Esophagus squamous epithelium (tissue), 4 donors: ENCODE data around the gene SNX21.

Source experiments
- CTCF ChIP-seq, 6 experiments: fragments of 450-650 bp in 4 of 6; fragments of 200-600 bp in 2 of 6; sonication (generic) in 2 of 6; IDR thresholded peaks; one replicate each; pipeline ENCODE4 v1.5.1; 2016 to 2019; ENCODE audit warnings: antibody characterized with exemption in 6 of 6, mild to moderate bottlenecking in 4 of 6, moderate library complexity in 4 of 6
- POLR2A ChIP-seq, 4 donors: fragments of 450-650 bp; IDR thresholded peaks; one replicate each; pipeline ENCODE4 v1.6.1; 2017; ENCODE audit warnings: antibody characterized with exemption in 4 of 4, mild to moderate bottlenecking in 4 of 4, moderate library complexity in 3 of 4

GRCh38 chr20:45872626-45873025 lies 39.0 kb downstream of the SNX21 start:
- TF ChIP-seq CTCF (IDR thresholded peaks at IDR 0.05) (no peak), POLR2A (IDR thresholded peaks at IDR 0.05) (no peak)
